GM18861 (cell line): ENCODE results near the gene DHX40.
"Not testable (repeated sequence)": the region's sequence is repeated elsewhere in the genome, so short reads cannot be mapped to it uniquely, and the experiment has no call there.

ENCODE experiments used
- ATAC-seq: cut with Tn5 transposase; IDR thresholded peaks from one replicate; pipeline ENCODE4 v1.9.1; 2021; ENCODE audit not compliant: unreplicated experiment

The DHX40 gene

GRCh38 chr17:59627274-59627673 lies 61.9 kb downstream of the DHX40 start:
- ATAC-seq, result no peak

- ATAC-seq, result no peak
Measured at GRCh38 chr17:59627770-59628171, 62.4 kb downstream of the DHX40 start.

- no peak for ATAC-seq
Measured at GRCh38 chr17:59629174-59629573, 63.8 kb downstream of the DHX40 start.

GRCh38 chr17:59631276-59631675 lies 65.9 kb downstream of the DHX40 start:
- no peak for ATAC-seq

GRCh38 chr17:59632398-59632797 lies 67.0 kb downstream of the DHX40 start:
- ATAC-seq, result no peak

- no peak for ATAC-seq
Measured at GRCh38 chr17:59633658-59634359, 68.4 kb downstream of the DHX40 start.

GRCh38 chr17:59634632-59635541 lies 69.5 kb downstream of the DHX40 start:
- peak; percentile 64 for ATAC-seq

GRCh38 chr17:59637611-59638310 lies 72.4 kb downstream of the DHX40 start:
- ATAC-seq, result no peak

GRCh38 chr17:59638553-59638952 lies 73.1 kb downstream of the DHX40 start:
- no peak for ATAC-seq

GRCh38 chr17:59641799-59642484 lies 76.5 kb downstream of the DHX40 start:
- ATAC-seq, result peak; percentile 79

- no peak for ATAC-seq
Measured at GRCh38 chr17:59642565-59642964, 77.2 kb downstream of the DHX40 start.

GRCh38 chr17:59643159-59644140 lies 78.0 kb downstream of the DHX40 start:
- no peak for ATAC-seq

GRCh38 chr17:59647288-59647687 lies 81.9 kb downstream of the DHX40 start:
- ATAC-seq, result no peak

- no peak for ATAC-seq
Measured at GRCh38 chr17:59649886-59650285, 84.5 kb downstream of the DHX40 start.

- no peak for ATAC-seq
Measured at GRCh38 chr17:59650642-59651041, 85.2 kb downstream of the DHX40 start.

- ATAC-seq, result no peak
Measured at GRCh38 chr17:59651346-59651745, 85.9 kb downstream of the DHX40 start.

GRCh38 chr17:59652119-59652518 lies 86.7 kb downstream of the DHX40 start:
- ATAC-seq, result no peak

- not testable (repeated sequence) for ATAC-seq
Measured at GRCh38 chr17:59656624-59657023, 91.2 kb downstream of the DHX40 start.
